ENCODE results near the gene C14orf93. TPM values are rescaled to one million over a fixed set of nuclear protein-coding genes. Genes with fewer than 3 reads are reported as not detected.
"Not testable (repeated sequence)": the region's sequence is repeated elsewhere in the genome, so short reads cannot be mapped to it uniquely, and the experiment has no call there.

C14orf93 gene
- total and polyA plus RNA-seq, 4 donors, result 3.8 to 13.4 (median 9.8) TPM

GRCh38 chr14:22962061-22962676, 47.8 kb downstream of the C14orf93 start:
- 100% methylated on average over 1 of the region's 6 CpGs for WGBS (ENCODE audit: insufficient coverage)
- H3K9me3 ChIP-seq (ENCODE audit: control insufficient read depth, insufficient read depth, low read length), result no peaks in the 10 kb centered on the region
- H3K27ac ChIP-seq (ENCODE audit: low read depth, low read length), result no peak overlapping the region
- no peak for DNase-seq (ENCODE audit: low read depth in 4 of 6, low spot score in 6 of 6)
- H3K27me3 ChIP-seq (ENCODE audit: control insufficient read depth, insufficient read depth, low read length), result no peaks in the 10 kb centered on the region
- H3K36me3 ChIP-seq (ENCODE audit: control insufficient read depth, insufficient read depth, low read length), result no peaks in the 10 kb centered on the region
- no peak overlapping the region for H3K4me3 ChIP-seq (ENCODE audit: low read depth, low read length)
- H3K4me1 ChIP-seq (ENCODE audit: control insufficient read depth, insufficient read depth, low read length), result peaks cover 7% of the 10 kb centered on the region

- H3K9me3 ChIP-seq (ENCODE audit: control insufficient read depth, insufficient read depth, low read length), result no peaks in the 10 kb centered on the region
- peak overlapping the region; percentile 85 for H3K4me3 ChIP-seq (ENCODE audit: low read depth, low read length)
- peaks cover 12% of the 10 kb centered on the region for H3K4me1 ChIP-seq (ENCODE audit: control insufficient read depth, insufficient read depth, low read length)
- DNase-seq (ENCODE audit: low read depth in 4 of 6, low spot score in 6 of 6), result peak in 1 of 6 donors; percentile 18
- no peaks in the 10 kb centered on the region for H3K27me3 ChIP-seq (ENCODE audit: control insufficient read depth, insufficient read depth, low read length)
- H3K27ac ChIP-seq (ENCODE audit: low read depth, low read length), result peak overlapping the region; percentile 96
- 12% methylated on average over 9 of the region's 19 CpGs for WGBS (ENCODE audit: insufficient coverage)
- peaks cover 8% of the 10 kb centered on the region for H3K36me3 ChIP-seq (ENCODE audit: control insufficient read depth, insufficient read depth, low read length)
Observed at GRCh38 chr14:22955702-22956569, 54.0 kb downstream of the C14orf93 start.

DNA sequence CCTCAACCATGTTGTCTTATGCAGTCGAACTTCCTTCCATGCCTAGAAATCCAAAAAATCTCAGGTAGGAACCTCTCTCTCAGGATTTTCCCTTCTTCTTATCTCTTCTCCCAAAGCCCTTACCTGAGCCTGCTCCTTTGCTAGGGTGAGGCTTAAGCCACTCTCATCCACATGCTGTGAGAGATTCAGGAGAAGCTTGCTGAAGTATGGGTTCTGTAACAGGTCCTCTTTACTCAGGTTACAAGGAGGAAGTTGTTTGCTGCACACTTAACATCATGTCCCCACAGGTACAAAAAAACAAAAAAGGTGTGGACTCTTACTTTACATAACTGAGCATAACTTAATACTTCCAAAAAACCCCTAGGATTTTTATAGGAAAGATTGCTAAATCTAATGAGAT, 57.5 kb downstream of the C14orf93 start:
- no peak for DNase-seq (ENCODE audit: low read depth in 4 of 6, low spot score in 6 of 6)
- H3K27ac ChIP-seq (ENCODE audit: low read depth, low read length), result no peak overlapping the region
- no peaks in the 10 kb centered on the region for H3K27me3 ChIP-seq (ENCODE audit: control insufficient read depth, insufficient read depth, low read length)
- H3K4me3 ChIP-seq (ENCODE audit: low read depth, low read length), result no peak overlapping the region
- no peaks in the 10 kb centered on the region for H3K9me3 ChIP-seq (ENCODE audit: control insufficient read depth, insufficient read depth, low read length)
- H3K4me1 ChIP-seq (ENCODE audit: control insufficient read depth, insufficient read depth, low read length), result peaks cover 8% of the 10 kb centered on the region
- 88% methylated on average over 1 of the region's 1 CpG for WGBS (ENCODE audit: insufficient coverage)
- H3K36me3 ChIP-seq (ENCODE audit: control insufficient read depth, insufficient read depth, low read length), result peaks cover 18% of the 10 kb centered on the region

DNA sequence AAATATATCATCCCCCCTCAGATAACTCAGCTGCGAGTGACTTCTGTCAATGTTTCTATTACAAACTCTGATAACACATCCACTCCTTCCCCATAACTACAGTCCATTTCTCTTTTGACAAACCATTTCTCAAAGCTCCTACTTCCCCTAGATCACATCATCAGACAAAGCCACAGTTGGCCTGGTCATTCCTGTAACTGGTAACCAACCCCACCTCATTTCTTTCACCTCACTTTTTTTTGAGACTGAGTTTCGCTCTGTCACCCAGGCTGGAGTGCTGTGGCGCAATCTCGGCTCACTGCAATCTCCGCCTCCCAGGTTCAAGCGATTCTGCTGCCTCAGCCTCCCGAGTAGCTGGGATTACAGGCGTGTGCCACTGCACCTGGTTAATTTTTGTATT, 58.1 kb downstream of the C14orf93 start:
- H3K9me3 ChIP-seq (ENCODE audit: control insufficient read depth, insufficient read depth, low read length); H3K27me3 ChIP-seq (ENCODE audit: control insufficient read depth, insufficient read depth, low read length); H3K27ac ChIP-seq (ENCODE audit: low read depth, low read length); H3K4me3 ChIP-seq (ENCODE audit: low read depth, low read length); DNase-seq (ENCODE audit: low read depth in 4 of 6, low spot score in 6 of 6); H3K4me1 ChIP-seq (ENCODE audit: control insufficient read depth, insufficient read depth, low read length): not testable (repeated sequence)
- 97% methylated on average over 6 of the region's 8 CpGs for WGBS (ENCODE audit: insufficient coverage)
- H3K36me3 ChIP-seq (ENCODE audit: control insufficient read depth, insufficient read depth, low read length), result peaks cover 18% of the 10 kb centered on the region

DNA sequence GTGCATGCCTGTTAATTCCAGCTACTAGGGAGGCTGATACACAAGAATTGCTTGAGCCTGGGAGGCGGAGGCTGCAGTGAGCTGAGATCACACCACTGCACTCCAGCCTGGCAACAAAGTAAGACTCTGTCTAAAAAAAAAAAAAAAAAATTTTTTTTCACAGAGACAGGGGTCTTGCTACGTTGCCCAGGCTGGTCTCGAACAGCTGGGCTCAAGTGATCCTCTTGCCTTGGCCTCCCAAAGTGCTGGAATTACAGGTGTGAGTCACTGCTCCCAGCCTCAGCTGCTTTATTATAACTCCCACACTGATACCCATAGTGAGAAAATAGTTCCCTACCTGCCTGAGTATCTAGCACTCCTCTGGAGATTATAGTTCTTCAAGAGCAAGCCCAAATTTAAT, 64.3 kb downstream of the C14orf93 start:
- WGBS (ENCODE audit: insufficient coverage), result 100% methylated on average over 1 of the region's 3 CpGs
- H3K27ac ChIP-seq (ENCODE audit: low read depth, low read length), result no peak overlapping the region
- H3K4me1 ChIP-seq (ENCODE audit: control insufficient read depth, insufficient read depth, low read length), result no peaks in the 10 kb centered on the region
- H3K27me3 ChIP-seq (ENCODE audit: control insufficient read depth, insufficient read depth, low read length), result no peaks in the 10 kb centered on the region
- no peaks in the 10 kb centered on the region for H3K9me3 ChIP-seq (ENCODE audit: control insufficient read depth, insufficient read depth, low read length)
- DNase-seq (ENCODE audit: low read depth in 4 of 6, low spot score in 6 of 6), result no peak
- H3K4me3 ChIP-seq (ENCODE audit: low read depth, low read length), result no peak overlapping the region
- peaks cover 24% of the 10 kb centered on the region for H3K36me3 ChIP-seq (ENCODE audit: control insufficient read depth, insufficient read depth, low read length)

DNA sequence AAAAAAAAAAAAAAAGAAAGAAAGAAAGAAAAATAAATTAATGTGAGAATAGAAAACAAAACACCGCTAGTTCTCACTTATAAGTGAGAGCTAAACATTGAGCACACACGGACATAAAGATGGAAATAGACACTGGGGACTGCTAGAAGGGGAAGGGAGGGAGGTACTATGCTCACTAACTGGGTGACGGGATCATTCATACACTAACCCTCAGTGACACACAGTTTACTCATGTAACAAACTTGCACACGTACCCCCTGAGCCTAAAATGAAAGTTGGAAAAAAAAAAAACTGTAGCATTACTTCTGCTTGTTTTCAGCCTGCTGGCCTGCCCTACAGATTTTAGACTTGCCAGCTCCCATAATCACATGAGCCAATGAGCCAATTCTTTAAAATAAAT, 70.3 kb downstream of the C14orf93 start:
- no CpG with 5 or more reads among the region's 4 CpGs for WGBS (ENCODE audit: insufficient coverage)
- H3K9me3 ChIP-seq (ENCODE audit: control insufficient read depth, insufficient read depth, low read length), result no peaks in the 10 kb centered on the region
- no peak overlapping the region for H3K4me3 ChIP-seq (ENCODE audit: low read depth, low read length)
- H3K27me3 ChIP-seq (ENCODE audit: control insufficient read depth, insufficient read depth, low read length), result no peaks in the 10 kb centered on the region
- H3K4me1 ChIP-seq (ENCODE audit: control insufficient read depth, insufficient read depth, low read length), result no peaks in the 10 kb centered on the region
- no peak overlapping the region for H3K27ac ChIP-seq (ENCODE audit: low read depth, low read length)
- no peak for DNase-seq (ENCODE audit: low read depth in 4 of 6, low spot score in 6 of 6)
- peaks cover 22% of the 10 kb centered on the region for H3K36me3 ChIP-seq (ENCODE audit: control insufficient read depth, insufficient read depth, low read length)

Other genes starting within 250 kb of the C14orf93 start
- 10 to 100 TPM; 45.9 to 98.7 TPM for gene OXA1L, start 243.5 kb downstream of the C14orf93 start, total RNA-seq
- 10 to 100 TPM; 90.0 to 96.7 TPM for gene OXA1L, start 243.5 kb downstream of the C14orf93 start, polyA plus RNA-seq (ENCODE audit: insufficient read length in 2 of 2)
- gene SLC7A7, start 194.7 kb downstream of the C14orf93 start, total RNA-seq, result 1 to 10 TPM; 8.5 to 8.8 TPM
- 10 to 100 TPM; 11.4 to 11.5 TPM for gene SLC7A7, start 194.7 kb downstream of the C14orf93 start, polyA plus RNA-seq (ENCODE audit: insufficient read length in 2 of 2)
- 10 to 100 TPM; 21.1 to 66.6 TPM for gene MRPL52, start 180.3 kb downstream of the C14orf93 start, total RNA-seq
- gene MRPL52, start 180.3 kb downstream of the C14orf93 start, polyA plus RNA-seq (ENCODE audit: insufficient read length in 2 of 2), result 100 to 1,000 TPM in 1 of 2 donors, 10 to 100 TPM in 1; 97.6 to 104 TPM
- gene MMP14, start 173.6 kb downstream of the C14orf93 start, total RNA-seq, result 100 to 1,000 TPM in 1 of 2 donors, 10 to 100 TPM in 1; 67.0 to 262 TPM
- 10 to 100 TPM; 60.5 to 89.0 TPM for gene MMP14, start 173.6 kb downstream of the C14orf93 start, polyA plus RNA-seq (ENCODE audit: insufficient read length in 2 of 2)
- gene LRP10, start 138.4 kb downstream of the C14orf93 start, total RNA-seq, result 10 to 100 TPM; 20.3 to 37.7 TPM
- 10 to 100 TPM; 54.6 to 57.1 TPM for gene LRP10, start 138.4 kb downstream of the C14orf93 start, polyA plus RNA-seq (ENCODE audit: insufficient read length in 2 of 2)
- 1 to 10 TPM; 1.3 to 2.1 TPM for gene REM2, start 126.9 kb downstream of the C14orf93 start, total RNA-seq
- gene REM2, start 126.9 kb downstream of the C14orf93 start, polyA plus RNA-seq (ENCODE audit: insufficient read length in 2 of 2), result 1 to 10 TPM; 8.2 to 8.9 TPM
- 100 to 1,000 TPM; 127 to 145 TPM for gene RBM23, start 91.0 kb downstream of the C14orf93 start, total RNA-seq
- 100 to 1,000 TPM; 111 to 126 TPM for gene RBM23, start 91.0 kb downstream of the C14orf93 start, polyA plus RNA-seq (ENCODE audit: insufficient read length in 2 of 2)
- gene PRMT5, start 80.8 kb downstream of the C14orf93 start, total RNA-seq, result 10 to 100 TPM; 51.3 to 60.3 TPM
- gene PRMT5, start 80.8 kb downstream of the C14orf93 start, polyA plus RNA-seq (ENCODE audit: insufficient read length in 2 of 2), result 10 to 100 TPM; 83.5 to 88.8 TPM
- 10 to 100 TPM; 37.2 to 41.5 TPM for gene HAUS4, start 53.1 kb downstream of the C14orf93 start, total RNA-seq
- 10 to 100 TPM; 31.7 to 40.7 TPM for gene HAUS4, start 53.1 kb downstream of the C14orf93 start, polyA plus RNA-seq (ENCODE audit: insufficient read length in 2 of 2)
- 10 to 100 TPM; 11.1 to 27.7 TPM for gene AJUBA, start 27.6 kb downstream of the C14orf93 start, total RNA-seq
- gene AJUBA, start 27.6 kb downstream of the C14orf93 start, polyA plus RNA-seq (ENCODE audit: insufficient read length in 2 of 2), result 10 to 100 TPM in 1 of 2 donors, 1 to 10 TPM in 1; 7.6 to 13.3 TPM
- 100 to 1,000 TPM; 132 to 149 TPM for gene PSMB5, start 24.8 kb upstream of the C14orf93 start, total RNA-seq
- gene PSMB5, start 24.8 kb upstream of the C14orf93 start, polyA plus RNA-seq (ENCODE audit: insufficient read length in 2 of 2), result 100 to 1,000 TPM; 209 to 211 TPM
- gene PSMB11, start 32.1 kb upstream of the C14orf93 start, total RNA-seq, result not detected
- not detected for gene PSMB11, start 32.1 kb upstream of the C14orf93 start, polyA plus RNA-seq (ENCODE audit: insufficient read length in 2 of 2)
- gene CDH24, start 47.4 kb upstream of the C14orf93 start, total RNA-seq, result 10 to 100 TPM in 1 of 2 donors, 1 to 10 TPM in 1; 9.6 to 17.1 TPM
- 10 to 100 TPM; 37.9 to 46.0 TPM for gene CDH24, start 47.4 kb upstream of the C14orf93 start, polyA plus RNA-seq (ENCODE audit: insufficient read length in 2 of 2)
- gene ACIN1, start 85.0 kb upstream of the C14orf93 start, total RNA-seq, result 100 to 1,000 TPM in 1 of 2 donors, 10 to 100 TPM in 1; 63.2 to 125 TPM
- 100 to 1,000 TPM; 196 to 229 TPM for gene ACIN1, start 85.0 kb upstream of the C14orf93 start, polyA plus RNA-seq (ENCODE audit: insufficient read length in 2 of 2)
- 10 to 100 TPM; 35.4 to 57.2 TPM for gene C14orf119, start 85.4 kb upstream of the C14orf93 start, total RNA-seq
- 10 to 100 TPM; 50.5 to 55.4 TPM for gene C14orf119, start 85.4 kb upstream of the C14orf93 start, polyA plus RNA-seq (ENCODE audit: insufficient read length in 2 of 2)
- under 1 TPM; 0.10 to 0.61 TPM for gene CIROP, start 94.8 kb upstream of the C14orf93 start, total RNA-seq
- under 1 TPM; 0.06 to 0.10 TPM for gene CIROP, start 94.8 kb upstream of the C14orf93 start, polyA plus RNA-seq (ENCODE audit: insufficient read length in 2 of 2)
- gene CEBPE, start 109.1 kb upstream of the C14orf93 start, total RNA-seq, result 1 to 10 TPM in 1 of 2 donors, under 1 TPM in 1; 0.17 to 1.5 TPM
- gene CEBPE, start 109.1 kb upstream of the C14orf93 start, polyA plus RNA-seq (ENCODE audit: insufficient read length in 2 of 2), result not detected
- gene SLC7A8, start 173.5 kb upstream of the C14orf93 start, total RNA-seq, result 10 to 100 TPM in 1 of 2 donors, 1 to 10 TPM in 1; 8.6 to 18.9 TPM
- gene SLC7A8, start 173.5 kb upstream of the C14orf93 start, polyA plus RNA-seq (ENCODE audit: insufficient read length in 2 of 2), result 10 to 100 TPM; 15.6 to 18.7 TPM
- gene RNF212B, start 227.8 kb upstream of the C14orf93 start, total RNA-seq, result not detected
- gene RNF212B, start 227.8 kb upstream of the C14orf93 start, polyA plus RNA-seq (ENCODE audit: insufficient read length in 2 of 2), result not detected

All from spinal cord (tissue), 10 donors.